GM18858 (cell line): Measurements from ENCODE around the gene KRT79.
"Not testable (repeated sequence)": the region's sequence is repeated elsewhere in the genome, so short reads cannot be mapped to it uniquely, and the experiment has no call there.

Experiments
- ATAC-seq: cut with Tn5 transposase; IDR thresholded peaks from one replicate; pipeline ENCODE4 v1.9.1; 2021; ENCODE audit not compliant: unreplicated experiment

KRT79 gene

DNA sequence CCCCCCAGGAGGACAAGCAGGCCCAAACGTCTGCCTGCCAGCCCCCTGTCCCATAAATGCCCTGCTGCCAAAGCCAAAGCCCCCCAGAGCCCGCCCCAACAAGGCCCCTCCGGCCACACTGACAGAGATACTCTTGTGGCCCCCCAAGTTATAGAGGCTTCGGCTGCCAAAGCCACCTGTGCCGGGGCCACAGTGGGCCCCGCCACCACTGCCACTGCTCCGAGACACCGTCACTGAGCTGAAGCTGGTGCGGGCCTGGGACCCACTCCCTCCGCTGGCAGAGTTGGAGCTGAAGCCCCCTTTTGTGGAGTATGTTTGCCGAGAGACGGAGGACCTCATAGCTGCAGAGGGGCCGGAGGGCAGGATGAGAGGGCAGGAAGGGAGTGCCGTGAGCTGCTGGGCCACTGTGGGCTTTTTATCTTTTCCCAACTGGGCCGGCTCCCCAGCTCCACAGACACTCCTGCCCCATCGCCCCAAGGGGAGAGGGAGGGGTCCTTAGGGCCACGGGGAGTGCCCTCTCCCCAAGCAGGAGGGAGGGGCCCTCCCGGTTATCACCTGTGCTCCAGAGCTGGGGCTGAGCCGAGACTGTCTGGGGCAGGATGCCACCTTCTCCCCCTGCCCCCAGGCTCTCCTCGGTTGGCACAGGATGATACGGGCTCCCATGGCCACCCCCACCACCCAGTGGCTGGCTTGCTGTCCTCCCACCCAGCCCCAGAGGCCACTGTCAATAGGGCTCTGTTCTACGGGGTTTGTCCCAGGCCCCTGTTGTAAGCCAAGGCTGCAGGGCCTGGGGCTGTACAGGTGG is at the start of gene KRT79:
Gene KRT79, minus strand, starts transcription at position 390 of the 805 bp plus-strand sequence. Its CDS starts 51 bp downstream, at position 339.
- no peak for ATAC-seq

DNA sequence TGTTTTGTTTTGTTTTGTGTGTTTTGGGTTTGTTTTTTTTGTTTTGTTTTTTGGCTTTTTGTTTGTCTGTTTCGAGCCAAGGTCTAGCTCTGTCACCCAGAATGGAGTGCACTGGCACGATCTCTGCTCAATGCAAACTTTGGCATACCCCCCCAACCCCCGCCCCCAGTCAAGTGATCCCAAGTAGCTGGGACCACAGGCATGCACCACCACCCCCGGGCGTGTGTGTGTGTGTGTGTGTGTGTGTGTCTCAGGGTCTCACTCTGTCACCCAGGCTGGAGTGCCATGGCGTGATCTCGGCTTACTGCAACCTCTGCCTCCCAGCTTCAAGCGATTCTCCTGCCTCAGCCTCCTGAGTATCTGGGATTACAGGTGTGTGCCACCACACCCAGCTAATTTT is 46.4 kb upstream of the KRT79 start:
- ATAC-seq: not testable (repeated sequence)

DNA sequence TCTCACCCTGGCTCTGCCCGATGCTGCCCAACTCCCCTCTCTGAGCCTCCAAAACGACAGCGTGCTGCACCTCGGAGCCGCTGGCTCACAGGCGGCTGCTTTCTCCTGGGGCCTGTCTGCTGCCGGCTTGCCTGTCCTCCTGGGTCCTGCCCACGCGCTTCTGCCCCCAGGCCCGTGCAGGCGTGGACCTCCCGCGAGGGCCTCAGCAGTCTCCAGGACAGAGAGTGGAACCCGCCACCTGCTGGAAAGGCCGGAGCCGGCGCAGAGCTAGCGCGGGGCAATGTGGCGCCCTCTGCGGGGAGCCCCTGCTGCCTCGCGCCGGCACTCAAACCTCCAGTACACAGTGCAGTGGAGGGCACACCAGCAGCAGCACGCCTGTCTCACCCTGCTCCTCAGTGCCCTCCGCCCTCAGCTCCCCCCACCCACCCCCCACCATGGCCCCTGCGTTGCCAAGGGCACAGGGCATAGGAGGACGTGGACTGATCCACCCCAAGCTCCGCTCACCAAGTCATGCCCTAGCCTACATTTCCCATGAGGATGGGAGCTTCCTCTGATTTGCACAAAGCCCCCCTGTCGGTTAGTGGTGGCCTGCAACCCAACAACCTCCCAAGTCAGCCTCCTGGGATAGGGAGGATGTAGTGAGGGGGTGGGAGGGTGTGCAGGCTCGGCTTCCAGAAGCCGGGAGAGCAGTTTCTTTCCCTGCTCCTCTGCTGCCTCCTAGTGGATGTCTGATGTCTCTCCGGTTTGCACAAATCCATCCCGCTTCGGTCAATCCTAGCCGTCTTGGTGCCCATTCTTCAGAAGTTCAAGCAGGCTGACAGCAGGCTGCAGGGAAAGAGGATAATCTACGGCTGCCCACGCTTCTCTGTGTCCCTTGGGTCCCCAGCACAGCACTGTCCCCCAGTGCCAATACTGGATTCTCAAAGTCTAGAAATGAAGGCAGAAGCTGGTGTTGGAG is 45.6 kb upstream of the KRT79 start:
- no peak for ATAC-seq

DNA sequence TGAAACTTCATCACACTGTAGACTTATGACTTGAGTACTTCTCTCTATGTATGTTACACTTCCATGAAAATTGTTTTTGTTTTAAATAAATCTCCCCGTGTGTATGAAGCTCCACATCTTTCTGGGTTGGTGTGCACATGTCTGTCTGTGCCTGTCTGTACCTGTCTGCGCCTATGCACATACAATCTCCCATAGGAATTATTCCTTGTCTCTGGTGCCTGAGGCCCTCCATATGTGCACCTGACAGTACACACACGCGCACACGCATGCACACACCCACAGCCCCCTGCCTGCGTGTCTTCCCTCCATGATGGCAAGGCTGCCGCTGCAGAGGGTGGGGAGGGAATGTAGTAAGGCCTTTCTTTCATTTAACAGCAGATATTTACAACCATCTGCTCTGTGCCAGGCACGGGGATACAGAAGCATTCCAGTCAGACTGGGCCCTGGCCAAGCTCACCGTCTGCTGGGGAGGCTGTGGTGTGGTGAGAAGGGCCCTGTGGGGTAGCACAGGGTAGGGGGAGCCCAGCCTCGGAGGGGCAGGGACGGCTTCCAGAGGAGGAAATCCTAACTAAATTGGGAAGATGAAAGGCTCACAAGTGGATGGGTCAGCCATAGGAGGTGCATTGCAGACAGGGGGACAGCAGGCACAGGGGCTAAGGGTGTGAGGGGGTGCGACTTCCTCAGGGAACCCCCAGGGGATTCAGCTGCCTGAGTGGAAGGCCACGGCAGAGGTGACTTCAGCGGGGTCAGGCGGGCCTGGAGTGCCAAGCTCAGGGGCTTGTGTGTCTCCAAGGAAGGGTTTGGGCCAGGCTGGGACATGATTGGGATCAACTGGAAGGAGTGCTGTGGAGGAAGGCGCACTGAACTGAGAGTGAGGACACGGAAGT is 44.6 kb upstream of the KRT79 start:
- no peak for ATAC-seq

DNA sequence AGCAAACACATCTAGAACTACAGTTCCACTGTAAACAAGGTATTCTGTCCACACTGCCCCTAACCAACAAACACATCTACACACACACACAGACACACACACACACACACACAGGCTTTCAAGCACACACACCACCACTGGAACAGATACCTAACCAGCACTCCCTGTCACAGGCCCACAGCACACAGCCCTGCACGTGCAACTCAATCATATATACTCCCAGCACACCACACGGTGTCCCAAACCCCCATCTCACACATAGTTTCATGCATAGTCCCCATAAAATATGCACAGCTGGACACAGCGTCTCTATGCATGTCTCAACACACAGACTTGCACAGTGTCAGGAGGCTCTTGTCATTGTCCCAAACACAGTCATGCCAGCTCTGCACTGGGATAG is 43.1 kb upstream of the KRT79 start:
- ATAC-seq: no peak

DNA sequence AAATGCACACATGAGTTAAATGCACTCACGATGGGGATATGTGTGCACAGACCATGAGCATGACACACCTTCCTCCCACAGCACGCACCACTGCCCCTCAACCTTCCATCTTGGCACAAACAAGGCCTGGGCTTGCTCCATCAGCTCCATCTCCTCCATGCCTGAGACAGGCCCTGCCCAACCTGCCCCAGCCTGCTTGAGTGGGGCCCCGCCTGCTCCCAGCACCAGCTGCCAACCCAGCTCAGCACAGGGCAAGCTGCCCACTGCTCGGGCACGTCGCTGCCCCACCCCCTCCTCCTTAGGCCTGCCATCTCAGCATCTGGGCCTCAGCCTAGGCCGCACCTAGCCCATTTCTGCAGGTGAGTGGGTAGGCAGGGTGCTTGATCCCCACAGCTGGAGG is 42.3 kb upstream of the KRT79 start:
- ATAC-seq: no peak

DNA sequence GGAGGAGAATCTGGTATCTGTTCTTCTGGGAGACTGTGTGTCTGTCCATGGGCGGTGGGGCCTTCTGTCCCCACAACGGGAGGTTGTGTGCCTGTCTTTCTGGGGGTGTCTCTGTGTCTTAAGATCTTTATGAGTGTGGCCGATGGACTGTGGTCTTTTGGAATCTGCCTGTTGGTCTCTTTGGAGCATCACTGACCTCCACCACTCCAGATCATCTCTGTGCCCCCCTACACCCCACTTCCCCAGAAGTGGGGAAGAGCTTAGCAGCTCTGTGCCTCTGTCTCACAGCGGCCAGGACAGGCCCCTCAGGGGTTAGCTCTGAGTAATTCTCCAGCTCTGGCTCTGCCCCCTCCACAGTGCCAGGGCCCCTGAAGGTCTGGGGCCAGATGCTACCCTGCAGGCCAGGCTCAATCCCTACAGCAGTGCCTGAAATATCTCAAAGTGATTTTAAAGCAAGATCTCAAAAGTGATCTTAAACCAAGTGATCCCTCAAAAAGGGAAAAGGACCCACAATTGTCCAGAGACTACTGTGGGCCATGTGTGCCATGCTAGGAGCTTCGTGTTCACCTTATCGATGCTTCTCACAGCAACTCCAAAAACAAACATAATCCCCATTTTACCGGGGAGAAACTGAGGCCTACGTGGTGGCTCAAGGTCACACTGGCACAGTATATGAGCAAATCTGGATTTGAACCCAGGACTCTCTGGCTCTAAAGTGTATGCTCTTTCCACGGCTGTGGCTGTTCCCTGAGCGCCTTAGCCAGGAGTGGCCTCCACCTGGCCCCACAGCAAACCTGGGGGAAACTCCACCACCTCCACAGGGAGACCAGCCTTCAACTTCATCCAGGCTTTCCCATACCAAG is 40.7 kb upstream of the KRT79 start:
- no peak for ATAC-seq

DNA sequence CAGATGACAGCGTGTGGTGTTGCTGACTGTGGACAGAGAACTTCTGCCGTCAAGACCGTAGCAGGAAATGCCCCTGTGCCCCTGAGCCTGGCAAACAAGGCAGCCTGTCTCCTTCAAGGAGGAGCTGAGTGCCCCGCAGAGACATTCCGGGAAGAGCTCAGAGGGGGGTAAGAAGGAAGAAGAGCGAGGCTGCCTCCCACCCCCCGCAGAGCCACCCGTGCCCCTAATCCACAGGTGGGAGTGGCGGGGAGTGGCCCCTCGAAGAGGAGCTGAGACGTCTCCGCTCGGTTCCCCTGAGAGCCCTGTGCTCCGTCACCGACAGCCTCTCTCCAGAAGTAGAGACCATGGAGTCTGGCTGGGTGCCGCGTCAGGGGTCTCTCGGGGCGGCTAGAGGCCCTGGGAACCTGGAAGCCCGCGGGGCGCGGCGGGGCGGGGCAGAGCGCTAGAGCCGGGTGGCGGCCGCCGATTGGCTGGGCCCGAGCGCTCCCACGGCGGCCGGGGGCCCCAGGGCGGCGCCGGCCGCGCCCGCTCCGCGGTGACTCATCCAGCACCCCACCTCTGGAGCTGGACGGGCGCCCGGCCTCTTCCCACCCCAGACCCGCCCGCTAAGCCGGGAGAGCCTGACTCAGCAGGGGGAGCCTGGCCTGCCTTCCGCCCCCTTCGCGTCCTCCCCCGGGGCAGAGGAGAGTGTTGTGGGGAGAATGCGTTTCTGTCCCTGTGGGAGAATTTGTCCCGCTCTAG is 39.9 kb upstream of the KRT79 start:
- no peak for ATAC-seq

DNA sequence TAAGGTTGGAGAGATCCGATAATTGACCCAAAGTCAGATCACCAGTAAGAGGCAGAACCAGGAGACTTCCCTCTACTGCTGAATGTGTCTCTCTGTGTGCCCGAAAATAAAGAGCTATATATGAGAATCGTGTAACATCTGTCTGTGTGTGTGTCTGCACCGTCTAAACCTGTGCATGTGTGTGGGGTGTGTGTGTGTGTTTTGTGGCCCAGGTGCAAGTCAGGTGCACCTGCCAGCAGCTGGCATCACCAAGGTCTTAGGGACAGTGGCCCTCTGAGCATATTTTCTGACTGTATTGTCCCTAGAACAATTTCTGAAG is 39.4 kb upstream of the KRT79 start:
- ATAC-seq: no peak

DNA sequence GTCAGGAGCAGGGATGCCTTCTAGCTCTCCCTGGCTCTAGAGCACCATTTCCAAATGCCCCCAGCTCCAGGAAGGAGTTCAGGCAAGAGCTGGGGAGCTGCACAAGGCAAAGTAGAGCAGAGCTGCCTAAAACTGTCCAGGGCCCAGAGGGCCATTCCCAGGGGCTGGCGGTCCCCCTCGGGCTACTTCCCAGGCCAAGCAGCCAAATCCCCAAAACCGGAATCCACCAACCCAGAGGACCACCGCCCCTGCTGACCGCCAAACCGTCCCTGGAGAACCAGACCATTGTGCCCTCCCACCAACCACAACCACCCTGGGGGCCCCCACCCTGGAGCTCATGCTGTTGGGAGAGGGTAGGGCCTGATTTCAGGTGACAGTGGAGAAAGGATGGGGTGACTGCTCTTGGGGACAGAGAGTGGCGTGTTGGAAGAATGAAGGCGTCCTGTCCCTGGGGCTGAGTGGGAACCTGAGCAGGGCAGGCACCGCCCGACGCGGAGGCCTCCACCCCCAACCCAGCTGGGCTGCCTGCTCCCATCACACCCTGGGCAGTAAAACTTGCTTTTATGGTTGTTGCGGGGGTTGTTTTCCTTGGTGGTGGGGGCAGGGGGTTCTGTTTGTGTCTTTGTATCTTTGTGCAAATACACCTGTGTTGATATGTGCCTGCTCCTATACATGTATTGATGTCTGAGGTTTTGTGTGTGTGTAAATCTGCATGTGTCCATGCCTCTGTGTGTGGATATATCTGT is 38.7 kb upstream of the KRT79 start:
- ATAC-seq: no peak

DNA sequence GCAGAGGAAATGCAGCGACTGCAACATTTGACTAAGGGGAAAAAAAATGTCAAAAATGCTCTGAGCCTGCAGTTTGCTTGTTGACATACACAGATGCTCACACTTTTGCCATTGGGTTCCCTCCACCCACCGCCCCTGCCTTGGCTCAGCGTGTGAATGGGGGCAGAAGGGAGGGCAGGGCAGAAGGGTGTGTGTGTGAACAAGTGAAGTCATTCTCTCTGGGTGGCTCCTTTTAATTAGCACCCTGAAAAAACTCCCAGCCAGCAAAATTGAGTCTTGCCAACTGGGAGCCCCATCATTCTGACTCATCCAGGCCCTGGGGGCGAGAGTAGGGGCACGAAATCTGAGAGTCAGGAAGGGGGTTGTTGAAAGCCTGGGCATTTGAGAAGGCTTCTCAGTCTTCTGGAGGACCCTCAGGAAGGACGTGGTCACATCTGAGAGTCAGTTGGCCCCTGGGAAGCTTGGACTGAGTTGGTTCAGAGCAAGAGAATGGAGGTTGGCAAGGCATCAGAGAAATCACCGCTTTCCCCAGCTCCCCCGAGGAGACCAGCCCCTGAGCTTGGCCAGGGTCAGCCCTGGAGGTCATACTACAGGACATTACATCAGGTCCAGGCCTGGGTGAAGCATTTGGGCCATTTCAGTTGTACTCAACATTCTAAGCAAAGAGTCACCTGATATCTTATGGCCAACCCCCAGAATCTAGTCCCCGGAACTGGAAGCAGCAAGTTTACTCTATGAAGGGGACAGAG is 37.4 kb upstream of the KRT79 start:
- no peak for ATAC-seq

DNA sequence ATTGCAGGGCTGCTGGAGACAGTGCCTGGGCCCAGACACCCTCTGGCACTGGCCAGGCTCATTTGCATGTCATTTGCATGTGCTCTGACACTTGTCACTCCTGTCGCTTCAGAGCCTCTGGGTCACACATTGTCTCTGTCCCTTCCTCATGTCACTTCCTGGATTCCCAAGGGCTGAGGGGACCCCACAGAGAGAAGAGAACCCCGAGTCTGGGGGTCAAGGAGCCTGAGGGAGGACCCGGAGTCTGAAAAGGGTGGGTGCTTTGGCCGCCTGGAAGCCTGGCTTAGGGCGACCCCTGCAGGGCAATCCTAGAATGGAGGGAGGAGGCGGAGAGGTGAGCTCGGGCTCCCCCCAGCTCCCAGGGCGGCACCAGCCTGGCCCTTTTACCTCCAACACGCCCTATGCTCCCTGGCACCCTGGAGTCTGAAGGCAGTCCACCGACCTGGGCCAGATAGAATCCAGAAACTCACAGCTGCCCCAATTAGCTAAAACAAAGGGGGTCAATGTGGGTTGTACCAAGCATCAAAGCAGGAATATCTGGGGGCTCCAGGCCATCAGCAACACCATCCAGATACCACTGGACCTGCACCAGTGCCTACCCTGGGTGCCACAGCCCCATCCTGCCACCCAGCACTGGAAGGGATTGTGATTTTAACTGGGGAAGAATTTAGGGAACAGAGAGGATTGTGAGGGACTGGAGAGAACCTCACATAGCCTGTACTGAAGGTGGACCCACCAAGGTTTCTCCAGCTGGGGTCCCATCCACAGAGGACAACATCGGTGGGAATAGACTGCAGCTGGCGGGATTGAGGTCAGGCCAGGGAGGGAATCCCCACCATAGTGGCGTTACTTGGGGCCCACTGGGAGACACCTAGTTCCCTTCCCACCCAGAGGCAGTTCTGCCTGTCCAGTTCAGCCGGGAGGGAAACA is 36.5 kb upstream of the KRT79 start:
- ATAC-seq: no peak

DNA sequence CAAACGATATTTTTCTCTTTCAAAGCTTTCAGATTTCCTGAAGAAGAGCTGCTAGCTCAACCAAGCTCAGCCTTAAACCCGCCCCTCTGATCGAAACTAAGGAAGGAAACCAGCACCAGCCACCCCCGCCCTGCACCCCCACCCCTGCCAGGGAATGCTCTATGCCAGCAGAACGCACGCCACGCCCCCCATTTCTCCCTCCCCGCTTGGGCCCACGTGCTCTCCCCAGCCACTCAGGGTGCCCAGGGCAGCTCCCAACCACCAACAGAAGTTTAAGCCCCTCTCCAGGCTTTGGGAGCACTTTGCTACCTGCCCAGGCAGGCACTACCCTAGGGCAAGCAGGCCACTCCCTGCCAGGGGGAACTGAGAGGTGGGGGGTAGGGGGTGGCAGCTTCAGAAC is 33.5 kb upstream of the KRT79 start:
- ATAC-seq: no peak

DNA sequence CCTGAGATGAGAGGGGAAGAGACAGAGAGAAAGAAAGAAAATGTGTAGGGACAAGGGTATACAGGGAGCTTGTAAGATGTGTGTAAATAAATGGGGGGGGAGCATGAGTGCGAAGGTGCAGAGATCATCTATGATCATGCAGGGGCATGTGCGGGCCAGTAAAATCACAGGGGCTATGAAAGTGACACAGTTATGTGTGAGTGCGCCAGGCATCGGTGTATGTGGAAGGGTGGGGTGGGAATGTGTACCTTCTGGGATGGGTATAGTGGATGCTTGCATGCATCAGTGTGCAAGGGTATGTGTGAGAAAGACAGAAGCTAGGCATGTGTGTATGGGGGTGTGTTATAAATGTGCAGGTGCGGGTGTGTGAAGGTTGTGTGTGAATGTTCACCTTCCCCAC is 33.0 kb upstream of the KRT79 start:
- ATAC-seq: no peak

DNA sequence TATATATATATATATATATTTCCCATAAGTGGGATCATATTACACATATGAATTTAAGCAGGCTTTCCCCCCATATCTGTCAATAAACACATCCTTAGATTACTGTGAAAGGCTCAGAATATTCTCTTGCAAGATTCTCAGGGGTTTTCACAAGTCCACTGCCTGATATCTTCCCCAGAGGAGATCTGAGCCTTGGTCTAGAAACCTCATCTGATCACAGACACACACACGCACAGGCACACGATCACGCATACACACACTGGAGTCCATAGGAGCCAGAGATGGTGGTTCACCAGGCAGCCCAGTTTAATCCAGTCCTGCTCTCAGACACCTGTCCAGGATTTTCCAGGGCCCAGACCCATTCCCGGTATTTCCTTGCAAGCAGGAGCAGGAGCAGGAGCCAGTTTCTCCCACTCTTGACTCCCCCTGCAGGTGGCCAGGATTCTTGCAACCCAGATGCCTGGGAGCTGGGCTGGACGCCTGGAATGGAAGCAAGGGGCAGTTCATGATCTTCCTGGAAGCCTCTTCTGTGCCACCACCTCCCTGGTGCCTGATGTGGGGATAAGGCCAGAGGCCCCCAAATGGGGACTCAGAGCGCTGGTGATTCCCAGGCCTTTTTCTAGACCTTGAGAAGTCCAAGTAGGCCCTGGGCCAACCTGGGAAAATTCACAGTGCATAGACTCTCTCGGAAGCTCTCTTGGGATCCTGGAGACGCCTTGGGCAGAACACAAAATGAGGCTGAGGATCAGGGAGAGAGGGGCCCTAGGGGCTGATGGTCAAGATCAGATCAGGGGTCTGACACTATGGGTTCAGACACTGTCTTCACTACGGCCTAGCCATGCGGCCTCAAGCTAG is 31.2 kb upstream of the KRT79 start:
- ATAC-seq: no peak

DNA sequence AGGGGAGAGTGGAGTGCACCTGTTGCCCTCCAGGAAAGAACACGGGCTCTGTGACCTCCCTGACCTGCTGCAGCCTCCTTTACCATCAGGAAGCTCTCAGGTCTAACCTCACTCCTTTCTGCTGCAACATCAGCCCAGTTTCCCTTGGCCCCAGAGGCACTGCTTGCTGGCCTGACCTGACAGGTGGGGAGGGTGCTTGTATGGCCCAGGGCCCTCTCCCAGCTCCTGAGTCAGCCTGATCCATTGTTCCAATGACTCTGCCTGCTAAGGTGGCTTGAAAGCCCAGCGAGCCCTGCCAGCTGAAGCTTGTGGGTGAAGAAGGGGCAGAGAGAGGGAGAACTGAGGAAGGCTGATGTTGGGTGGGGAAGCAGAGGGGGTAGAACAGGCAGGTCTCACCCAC is 27.9 kb upstream of the KRT79 start:
- ATAC-seq: no peak
